ENCODE results near the gene CAPN13.

CAPN13 gene

DNA sequence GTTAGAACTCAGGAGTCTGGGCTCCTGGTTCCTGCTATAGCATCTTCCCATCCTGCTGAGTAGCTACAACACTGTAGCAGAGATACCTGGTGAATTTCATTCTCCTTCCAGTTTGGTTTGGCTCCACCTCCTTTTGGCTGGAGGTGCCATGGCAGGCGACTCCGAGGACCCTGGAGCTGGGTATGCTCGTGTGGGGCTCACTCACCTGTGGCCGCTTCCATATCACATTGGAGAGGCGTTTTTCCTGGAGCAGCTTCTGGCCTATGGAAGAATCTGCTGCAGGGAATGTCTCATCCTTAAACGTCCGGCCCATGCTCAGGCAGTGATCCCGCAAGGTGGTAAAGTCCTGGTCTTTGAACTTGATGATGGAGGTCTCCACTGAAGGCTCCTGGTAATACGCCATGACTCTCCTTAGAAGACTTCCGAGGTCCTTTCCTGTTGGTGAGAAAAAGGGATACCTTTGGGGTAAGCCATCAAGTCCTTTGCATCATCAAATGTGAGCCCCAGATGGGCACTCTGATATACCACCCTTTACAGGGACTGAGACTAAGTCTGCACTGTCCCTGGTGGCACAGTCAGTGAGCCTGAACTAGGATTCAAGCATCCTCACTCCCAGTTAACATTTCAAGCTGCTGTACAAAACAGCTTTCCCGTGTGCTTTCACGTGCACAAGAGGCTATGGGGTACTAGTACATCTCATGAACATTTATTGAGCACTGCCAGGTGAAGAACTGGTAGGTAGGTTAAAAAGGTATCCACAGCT is 20.1 kb downstream of the CAPN13 start:
- DNase-seq (ENCODE audit: low read depth), result no peak

DNA sequence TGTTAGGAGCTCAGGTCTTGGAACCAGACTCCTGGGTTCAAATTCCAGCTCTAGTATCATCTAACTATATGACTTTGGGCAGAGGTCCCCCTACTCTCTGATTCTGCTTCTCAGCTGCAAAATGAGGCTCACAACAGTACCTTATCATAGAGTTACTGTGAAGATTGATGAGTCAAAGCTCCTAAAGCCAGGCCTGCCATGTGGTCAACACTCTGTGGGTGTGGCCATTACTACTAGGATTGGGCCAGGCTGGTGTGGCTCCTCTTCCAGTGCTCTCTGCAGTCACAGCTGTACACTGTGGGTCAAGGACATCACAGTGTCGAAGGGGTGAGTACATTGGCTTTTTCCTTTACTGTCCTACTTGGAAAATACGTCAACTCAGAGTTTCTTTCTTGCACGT is 22.6 kb downstream of the CAPN13 start:
- DNase-seq (ENCODE audit: low read depth), result no peak

DNA sequence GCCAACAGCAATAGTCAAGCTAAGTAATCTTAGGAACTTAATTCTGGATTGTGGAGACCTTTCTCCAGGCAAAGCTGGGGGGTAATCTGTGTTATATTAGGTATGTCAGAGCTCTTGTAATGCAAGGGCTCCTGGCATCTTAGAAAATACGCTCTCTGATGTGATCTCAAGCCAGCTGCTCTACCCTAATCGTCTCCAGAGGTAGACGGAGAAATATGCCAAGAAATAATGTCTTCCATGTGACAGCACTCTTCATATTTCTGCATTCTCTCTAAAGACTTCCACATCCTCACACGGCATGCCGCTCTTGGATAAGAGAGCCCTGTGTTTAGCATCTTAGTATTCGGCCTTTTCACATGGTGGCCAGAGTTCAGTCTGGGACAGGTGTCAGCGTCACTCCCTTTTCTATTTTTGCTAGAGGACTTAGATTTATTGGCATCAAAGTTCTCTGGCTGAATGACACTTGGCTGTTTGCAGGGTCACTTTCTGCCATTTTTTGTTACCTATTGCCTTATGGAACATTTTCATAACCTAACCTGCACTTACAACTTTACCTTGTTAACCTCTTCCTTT is 25.2 kb downstream of the CAPN13 start:
- no peak for DNase-seq (ENCODE audit: low read depth)

DNA sequence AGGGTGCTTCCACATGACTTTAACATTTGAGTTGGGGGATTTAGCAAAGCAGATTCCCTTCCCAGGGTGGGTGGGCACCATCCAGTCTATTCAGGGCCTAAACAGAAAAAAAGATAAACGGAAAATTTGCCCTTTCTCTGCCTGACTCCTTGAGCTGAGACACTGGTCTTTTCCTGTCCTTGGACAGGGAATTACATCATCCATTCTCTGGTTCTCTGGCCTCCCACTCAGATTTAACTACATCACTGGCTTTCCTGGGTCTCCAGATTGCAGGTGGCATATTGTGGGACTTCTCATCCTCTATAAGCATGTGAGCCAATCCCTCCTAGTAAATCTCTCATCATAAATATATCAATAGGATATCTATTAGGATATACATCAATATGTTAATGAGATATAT is 25.8 kb downstream of the CAPN13 start:
- no peak for DNase-seq (ENCODE audit: low read depth)

DNA sequence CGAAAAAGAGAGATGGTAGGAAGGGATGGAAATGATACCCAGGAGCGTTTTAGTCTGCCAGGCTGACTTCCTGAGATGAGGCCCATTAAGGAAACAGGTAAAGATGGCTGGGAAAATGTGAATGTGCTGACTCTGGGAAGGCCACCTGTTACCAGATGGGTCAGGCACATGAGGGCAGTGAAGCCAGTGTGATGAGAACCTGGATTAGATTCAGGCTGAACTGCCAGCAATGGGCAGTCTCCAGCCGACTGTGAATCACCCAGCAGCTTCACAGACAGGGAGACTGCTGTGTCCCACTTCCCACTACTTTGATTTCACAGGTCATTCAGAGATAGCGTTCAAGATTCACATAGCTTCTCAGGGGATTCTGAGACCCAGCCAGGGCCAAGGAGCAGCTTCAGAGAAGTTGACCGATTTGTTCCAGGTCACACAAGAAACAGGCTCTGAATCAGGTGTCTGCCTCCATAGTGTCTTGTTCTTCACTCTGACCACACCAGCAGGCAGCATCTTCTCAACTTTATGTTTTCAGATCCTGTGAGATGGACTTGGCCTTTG is 26.4 kb downstream of the CAPN13 start:
- no peak for DNase-seq (ENCODE audit: low read depth)

DNA sequence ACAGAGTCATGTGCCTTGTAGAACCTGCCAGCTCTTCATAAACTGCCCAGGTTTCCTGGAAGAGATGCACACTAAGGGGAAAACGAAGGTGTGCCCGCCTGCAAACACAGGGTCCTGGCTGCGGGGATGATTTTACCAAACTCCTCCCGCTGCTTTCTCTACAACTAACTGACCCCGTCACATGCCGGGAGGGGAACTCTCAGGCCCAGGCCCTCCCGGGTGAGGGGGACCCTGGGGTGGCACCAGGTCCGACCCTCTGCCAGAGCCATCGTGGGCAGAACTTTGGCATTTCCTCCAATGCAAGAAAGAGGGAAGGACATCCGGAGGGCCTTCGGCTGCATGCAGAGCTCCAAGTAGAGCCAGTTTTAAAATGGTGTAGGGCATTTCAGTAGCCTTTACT is 28.6 kb downstream of the CAPN13 start:
- no peak for DNase-seq (ENCODE audit: low read depth)

DNA sequence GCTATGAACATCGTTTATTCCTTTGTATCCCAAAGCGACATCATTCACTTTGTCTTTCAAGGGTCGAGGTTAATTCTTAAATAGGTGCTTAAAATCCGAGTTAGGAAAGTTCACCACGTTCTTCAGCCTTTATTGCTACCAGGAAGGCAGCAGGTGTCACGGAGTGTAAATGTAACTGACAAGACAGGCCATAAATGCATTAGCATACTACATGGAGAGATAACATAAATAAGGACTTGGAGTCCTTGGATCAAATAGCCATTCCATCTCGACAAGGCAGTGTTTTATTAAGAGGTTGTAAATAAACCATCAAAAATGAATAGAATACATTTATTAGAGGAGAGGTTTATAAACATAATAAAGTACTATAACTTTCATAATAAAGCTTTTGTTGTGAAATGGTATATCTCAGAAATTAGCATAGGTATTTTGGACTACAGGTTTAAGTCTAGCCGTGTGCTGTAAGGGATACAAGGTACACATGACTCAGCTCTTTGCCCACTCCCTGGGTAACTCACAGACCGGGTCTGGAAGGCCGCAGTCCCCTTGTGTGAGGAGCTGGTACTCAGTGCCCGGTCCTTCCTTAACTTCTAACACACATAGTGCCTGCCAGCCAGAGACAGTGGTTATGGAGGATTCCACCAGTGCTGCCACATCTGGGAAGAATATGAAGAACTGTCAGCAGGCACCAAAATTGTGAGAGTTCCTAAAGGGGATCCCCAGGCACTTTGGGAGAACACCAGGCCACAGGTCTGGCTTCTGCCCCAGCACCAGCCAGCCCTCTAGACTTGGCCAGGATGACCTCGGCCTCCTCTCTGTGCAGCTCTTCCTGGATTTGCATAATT is 29.4 kb downstream of the CAPN13 start:
- DNase-seq (ENCODE audit: low read depth), result no peak

DNA sequence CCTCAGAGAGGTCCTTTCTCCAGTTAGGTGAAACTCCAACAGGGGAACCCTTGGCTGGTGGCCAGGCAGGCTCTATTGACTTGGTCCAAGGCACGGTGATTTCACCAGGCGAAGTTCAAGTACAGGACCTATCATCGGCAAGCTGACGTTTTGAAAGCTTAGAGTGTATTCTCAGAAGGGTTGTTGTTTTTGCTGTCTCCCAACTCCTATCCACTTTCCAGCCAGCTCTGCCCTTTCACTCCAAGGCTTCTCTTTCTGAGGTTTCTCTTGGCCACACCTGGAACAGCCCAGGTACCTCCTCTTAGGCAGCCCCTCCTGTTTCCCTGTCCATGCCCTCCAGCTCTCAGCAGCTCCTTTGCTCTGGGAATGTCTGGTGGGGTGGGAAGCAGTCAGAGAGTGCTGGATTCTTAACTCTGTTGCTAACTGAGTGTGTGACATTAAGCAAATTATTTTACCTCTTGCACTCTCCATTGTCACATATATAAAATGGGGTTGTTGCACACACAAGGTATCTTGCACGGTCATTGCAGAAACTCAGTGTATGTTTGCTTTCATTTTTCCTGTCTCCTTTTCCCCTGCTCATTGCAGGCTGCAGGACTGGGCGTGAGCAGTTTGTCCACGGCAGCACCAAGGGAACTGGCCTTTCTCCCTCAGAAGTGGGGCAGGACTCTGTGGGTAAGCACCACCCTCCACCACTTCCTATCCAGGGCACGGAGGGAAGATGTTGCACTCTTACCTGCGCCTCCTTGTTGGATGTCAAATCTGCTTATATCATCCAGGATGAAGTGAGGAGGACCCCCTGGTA is 30.2 kb downstream of the CAPN13 start:
- DNase-seq (ENCODE audit: low read depth), result no peak

DNA sequence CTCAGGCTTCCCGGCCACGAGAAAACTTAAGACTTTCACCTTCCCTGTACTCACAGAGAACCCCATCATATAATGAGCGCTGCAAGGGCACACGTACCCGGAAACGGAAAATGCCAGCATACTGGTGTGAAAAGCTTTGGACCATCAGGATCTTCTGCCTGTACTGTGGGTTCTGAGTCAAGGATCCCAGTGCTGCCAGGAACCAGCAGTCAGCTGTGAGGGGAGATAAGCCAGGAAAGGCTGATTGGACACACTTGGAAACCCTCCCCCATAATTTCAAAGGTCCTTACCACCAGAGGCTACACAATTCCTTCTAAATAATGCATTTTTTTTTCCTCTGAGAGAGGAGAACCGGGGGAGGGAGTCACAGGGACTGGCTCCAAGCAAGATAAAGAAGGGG is 31.4 kb downstream of the CAPN13 start:
- no peak for DNase-seq (ENCODE audit: low read depth)

DNA sequence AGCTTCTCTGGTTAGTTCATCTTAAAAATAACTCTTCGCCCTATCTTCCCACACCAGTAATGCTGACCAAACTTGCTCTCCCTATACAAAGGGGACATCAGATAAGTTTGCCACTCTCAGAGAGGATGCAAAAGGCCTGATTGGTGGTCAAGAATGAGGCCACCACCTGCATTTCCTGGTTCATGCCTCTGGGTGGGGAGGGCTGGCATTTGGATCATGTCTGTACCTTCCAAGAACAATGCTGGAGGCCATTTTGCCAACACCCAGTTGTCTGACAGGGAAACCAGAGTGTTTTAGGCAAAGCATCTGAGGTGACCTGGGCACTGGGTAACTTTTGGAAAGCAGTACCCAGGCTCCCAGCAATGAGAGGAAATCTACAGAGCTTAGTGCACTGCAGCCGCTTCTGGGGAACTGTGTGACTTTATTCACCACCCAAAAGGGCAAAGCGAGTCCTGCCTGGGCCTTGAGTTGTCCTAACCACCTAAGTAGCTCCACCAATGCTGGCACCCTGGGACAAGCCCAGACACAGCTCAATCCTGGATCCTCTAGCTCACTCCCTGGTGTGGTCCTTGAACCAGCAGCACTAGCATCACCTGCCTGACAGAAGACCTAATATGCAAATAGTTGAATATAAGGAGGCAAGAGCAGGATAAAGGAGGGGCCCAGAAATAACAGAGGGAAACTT is 35.1 kb downstream of the CAPN13 start:
- DNase-seq (ENCODE audit: low read depth), result no peak

DNA sequence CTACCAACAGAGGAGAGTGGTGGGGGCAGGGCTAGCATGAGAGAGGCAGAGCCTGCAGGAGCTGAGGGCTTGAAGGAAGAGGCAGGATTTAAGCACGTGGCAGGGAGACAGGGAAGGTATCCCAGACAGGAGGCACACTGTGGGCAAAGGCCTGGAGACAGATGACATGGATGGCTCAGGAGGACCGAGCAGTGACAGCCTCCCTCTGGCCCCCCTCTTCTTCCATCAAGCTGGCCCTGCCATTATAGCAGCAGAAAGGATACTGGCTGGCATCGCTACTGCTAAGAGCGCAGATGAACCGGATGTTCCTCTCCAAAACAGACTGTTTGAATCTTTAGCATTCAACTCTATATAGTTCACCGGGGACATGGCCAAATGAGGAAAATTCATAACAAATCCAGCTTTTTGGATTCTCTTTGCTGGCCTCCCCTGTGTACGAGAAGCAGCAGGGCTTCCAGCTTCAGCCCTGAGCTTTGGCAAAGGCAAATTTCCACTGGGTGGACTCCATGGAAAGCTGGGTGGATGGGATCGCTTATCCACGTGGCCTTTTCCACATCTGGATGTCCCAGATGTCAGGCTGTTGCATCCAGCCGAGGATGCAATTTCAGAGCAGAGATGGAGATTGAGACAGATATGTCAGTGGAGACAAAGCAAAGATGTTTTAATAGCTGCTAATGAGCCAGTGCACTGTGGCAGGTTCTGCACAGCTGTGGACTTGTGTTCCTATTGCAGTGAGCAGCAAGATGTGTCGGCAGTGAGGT is 36.2 kb downstream of the CAPN13 start:
- no peak for DNase-seq (ENCODE audit: low read depth)

DNA sequence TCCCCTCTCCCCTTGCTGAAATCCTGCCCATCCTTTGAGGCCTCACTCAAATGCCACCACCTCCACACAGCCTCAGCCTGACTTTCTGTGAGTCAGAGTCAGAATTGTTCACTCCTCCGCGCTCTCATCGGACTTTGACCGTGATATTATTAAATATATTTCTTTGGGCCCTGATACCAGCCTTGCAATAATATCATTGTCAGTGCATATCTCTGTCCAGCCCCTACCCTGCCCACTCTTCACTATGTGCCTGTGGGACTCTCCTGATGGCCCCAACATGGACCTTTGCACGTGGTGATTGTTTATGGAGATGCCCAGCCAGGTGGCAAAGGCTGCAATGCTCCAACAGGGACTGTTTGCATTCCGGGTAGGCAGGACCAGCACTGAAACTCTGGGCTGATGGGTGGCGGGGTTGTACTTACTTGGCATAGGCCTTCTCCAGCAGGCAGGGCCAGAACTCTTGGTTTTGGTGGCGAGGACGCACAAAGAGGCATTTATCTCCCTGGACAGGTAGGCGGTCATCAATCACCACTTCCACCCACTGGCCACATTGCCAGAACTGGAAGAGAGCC is 37.3 kb downstream of the CAPN13 start:
- DNase-seq (ENCODE audit: low read depth), result no peak

DNA sequence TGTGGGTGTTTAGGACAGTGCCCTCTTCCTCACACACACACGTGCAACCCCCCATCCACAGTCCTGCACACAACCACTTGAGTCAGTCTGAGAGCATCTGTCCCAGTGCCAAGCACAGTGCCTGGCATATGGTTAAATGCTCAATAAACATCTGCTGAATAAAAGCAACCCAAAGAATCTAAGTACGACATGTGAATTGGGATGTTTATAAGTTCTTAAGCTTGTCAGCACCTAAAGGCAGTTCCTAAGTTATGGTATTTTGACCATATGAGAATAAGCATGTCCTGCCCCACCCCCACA is 37.8 kb downstream of the CAPN13 start:
- no peak for DNase-seq (ENCODE audit: low read depth)

DNA sequence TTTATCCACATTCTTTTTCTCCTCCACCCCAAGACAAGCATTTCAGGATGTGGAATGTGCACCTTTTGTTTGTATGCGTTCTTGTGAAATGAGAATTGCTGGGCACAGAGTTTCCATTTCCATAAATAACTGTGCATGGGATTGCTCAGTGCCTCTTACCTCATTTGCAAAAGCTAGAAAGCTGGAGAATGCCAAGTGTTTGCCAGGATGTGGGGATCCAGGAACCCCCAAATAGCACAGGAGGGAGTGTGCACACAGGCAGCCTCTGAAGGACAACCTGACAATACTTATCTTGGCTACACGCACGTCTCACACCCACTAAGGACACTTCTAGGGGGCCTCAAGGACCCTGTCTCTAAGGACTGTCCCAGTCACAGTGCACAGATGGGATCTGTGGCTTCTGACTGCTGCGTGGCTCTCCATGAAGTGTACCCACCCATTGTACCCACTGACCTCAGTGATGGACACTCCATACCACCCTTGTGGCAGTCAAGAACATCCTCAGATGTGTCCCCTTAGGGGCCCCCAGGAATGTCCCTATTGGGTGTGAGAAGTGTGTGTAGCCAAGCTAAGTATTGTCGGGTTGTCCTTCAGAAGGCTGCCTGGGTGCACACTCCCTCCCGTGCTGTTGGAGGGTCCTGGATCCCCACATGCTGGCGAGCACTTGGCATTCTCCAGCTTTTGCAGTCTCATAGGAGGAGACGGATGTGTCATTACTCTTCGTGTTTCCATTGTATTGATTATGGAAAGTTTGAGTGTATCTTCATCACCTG is 38.4 kb downstream of the CAPN13 start:
- DNase-seq (ENCODE audit: low read depth), result no peak

DNA sequence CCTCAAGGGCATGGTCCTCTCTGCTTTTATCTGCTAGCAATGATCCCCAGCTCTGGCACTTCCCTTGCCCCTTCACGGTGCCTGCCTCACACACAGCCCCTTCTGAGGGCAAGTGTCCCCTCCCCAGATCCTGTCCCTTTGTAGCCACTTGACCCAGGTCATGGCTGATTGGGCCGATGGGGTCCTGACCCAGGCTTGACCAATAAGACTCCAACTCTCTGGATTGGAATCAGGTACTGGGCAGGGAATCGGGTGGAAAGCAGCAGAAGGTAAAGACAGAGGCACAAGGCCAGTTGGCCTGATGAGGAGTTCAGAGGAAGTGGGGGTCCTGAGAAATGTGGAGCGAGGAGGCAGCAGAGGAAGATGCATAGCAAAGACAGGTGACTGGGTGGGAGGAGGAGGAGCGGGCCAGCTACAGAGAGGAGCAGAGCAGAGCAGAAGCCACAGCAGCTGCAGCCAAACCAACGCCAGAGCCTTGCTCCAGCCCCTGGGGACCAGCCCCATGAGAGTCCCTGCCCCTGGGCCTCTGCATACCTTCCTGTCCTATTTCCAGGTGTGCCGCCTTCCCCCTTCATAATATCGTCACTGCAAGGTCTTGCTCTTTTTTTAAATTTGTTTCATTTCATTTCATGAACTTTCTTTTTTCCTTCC is 39.1 kb downstream of the CAPN13 start:
- DNase-seq (ENCODE audit: low read depth), result no peak

DNA sequence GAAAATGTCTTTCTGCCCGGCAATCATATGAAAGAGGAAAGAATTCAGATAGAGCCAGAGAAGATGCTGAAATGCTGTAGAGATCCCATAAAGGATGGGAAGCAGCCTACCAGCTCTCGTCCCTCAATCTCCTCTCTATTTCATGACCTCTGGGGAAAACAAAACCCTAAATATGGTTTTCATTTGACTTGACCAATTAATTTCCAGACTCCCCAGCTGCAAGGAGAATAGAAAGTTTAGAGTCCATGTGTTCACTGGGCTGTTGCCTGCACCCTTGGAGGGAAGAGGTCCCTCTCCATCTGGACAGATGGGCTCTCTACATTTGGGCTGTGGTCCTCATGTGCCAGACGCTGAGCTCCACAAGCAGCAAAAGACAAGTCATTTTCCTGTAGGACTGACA is 40.6 kb downstream of the CAPN13 start:
- no peak for DNase-seq (ENCODE audit: low read depth)

DNA sequence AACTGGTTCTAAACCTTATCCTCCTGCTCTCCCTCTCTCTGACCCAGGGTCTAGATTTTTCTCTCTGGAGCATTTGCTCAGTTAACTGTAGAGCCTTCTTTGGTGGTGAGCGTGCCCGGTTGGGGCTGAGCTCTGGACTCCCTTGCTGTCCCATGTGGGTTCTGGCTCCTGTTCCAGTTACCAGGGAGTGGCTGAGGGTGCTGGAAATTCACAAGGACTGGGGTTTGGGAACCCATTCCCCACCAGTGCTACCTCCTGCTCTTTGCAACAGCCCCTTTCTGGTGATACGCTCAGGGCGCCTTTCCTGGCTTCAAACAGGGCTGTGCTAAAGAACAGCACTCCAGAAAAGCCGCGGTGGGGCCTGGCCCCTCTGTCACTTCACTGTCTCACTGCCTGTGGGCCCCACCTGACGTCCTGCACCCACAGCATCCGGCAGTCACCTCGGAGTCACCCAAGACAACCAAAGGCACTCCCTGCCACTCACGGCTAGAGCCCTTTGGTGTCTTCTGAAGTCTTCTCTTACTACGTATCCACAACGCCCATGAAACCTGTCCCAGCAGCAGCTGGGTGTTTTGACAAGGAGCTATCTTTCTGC is 41.3 kb downstream of the CAPN13 start:
- no peak for DNase-seq (ENCODE audit: low read depth)

DNA sequence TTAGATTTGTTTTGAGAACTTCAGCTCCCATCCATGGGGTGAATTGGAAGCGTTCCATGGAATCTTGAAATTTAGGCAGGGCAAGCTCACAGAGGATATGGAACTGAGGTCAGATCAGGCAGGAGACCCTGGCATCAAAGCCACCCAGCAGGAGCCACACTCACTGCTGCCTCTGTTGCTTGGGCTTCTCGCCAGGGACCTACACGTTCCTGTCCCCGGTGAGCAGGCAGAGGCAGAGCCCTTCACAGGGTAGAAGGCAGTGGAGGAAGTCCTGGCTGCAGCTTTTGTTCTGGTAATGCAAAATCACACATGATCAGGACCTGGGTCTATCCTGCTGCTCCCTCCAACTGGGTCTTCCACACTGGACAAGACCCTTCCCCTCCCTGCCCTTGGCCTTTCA is 42.1 kb downstream of the CAPN13 start:
- DNase-seq (ENCODE audit: low read depth), result no peak
